B cell (primary cell): Measurements from ENCODE around the gene EARS2. TPM values are rescaled to one million over a fixed set of nuclear protein-coding genes. Genes with fewer than 3 reads are reported as not detected.

ENCODE experiments used
- ATAC-seq: fragments of 200-7000 bp; cut with Tn5 transposase; one replicate; pipeline ENCODE4 v1.10.0; 2021; ENCODE audit warnings: low read depth, mild to moderate bottlenecking, moderate number of reproducible peaks, moderate library complexity
- CTCF ChIA-PET: fragments of 350-600 bp; sonication (Branson Sonifier 250); formaldehyde crosslinking; loops from one replicate; lab custom pipeline; 2021; ENCODE audit warnings: antibody characterized with exemption, inconsistent platforms; lab: Charles Lee
- POLR2A ChIA-PET: fragments of 350-600 bp; sonication (Branson Sonifier 250); formaldehyde crosslinking; loops from one replicate; lab custom pipeline; 2021; ENCODE audit warnings: antibody characterized with exemption; lab: Charles Lee
- DNase-seq: peaks from one replicate; pipeline ENCODE4 v3.0.0; 2013
- H2AFZ ChIP-seq: 2 replicates; pipeline ENCODE4 v1.6.1; 2012; ENCODE audit warnings: mild to moderate bottlenecking, low read depth, low read length; ENCODE audit not compliant: insufficient read depth, poor library complexity, severe bottlenecking
- H3K27ac ChIP-seq, 2 donors: 1 replicate in 1 of 2; 2 replicates in 1 of 2; pipeline ENCODE4 v1.5.1; 2012 to 2013; ENCODE audit warnings: low read length in 2 of 2, mild to moderate bottlenecking in 2 of 2, moderate library complexity in 1 of 2
- H3K27me3 ChIP-seq, 4 experiments: fragments of 200-600 bp in 1 of 4; sonication (generic) in 1 of 4; replicated peaks in 1 of 4; 1 replicate in 2 of 4; 2 replicates in 2 of 4; pipeline versions ENCODE4 v1.6.1 to v1.7.0; 2013 to 2016; ENCODE audit warnings: low read length in 3 of 4, mild to moderate bottlenecking in 2 of 4, mixed read lengths in 1 of 4, moderate library complexity in 1 of 4; ENCODE audit not compliant: insufficient read depth in 4 of 4, control insufficient read depth in 3 of 4; ENCODE audit errors: control extremely low read depth in 1 of 4
- H3K36me3 ChIP-seq, 2 experiments: replicated peaks in 1 of 2; 1 replicate in 1 of 2; 2 replicates in 1 of 2; pipeline versions ENCODE4 v1.6.1 to v1.7.1; 2013; ENCODE audit warnings: low read length in 1 of 2; ENCODE audit not compliant: insufficient read depth in 2 of 2, control insufficient read depth in 1 of 2; ENCODE audit errors: control extremely low read depth in 1 of 2, extremely low read depth in 1 of 2
- H3K4me1 ChIP-seq, 2 donors: fragments of 200-600 bp in 1 of 2; sonication (generic) in 1 of 2; 1 replicate in 1 of 2; 2 replicates in 1 of 2; pipeline versions ENCODE4 v1.5.1 to v1.6.1; 2013 to 2017; ENCODE audit warnings: low read length in 2 of 2; ENCODE audit not compliant: control insufficient read depth in 2 of 2, insufficient read depth in 2 of 2
- H3K4me2 ChIP-seq: replicated peaks from 2 replicates; pipeline ENCODE3; 2012; ENCODE audit warnings: mild to moderate bottlenecking, low read depth, low read length; ENCODE audit not compliant: poor library complexity, severe bottlenecking
- H3K4me3 ChIP-seq, 5 experiments: fragments of 200-600 bp in 1 of 5; sonication (generic) in 1 of 5; 1 replicate in 3 of 5; 2 replicates in 2 of 5; pipeline versions ENCODE4 v1.5.1 to v1.7.0; 2011 to 2016; ENCODE audit warnings: low read length in 4 of 5, mild to moderate bottlenecking in 4 of 5, low read depth in 2 of 5, control low read depth in 1 of 5, moderate library complexity in 1 of 5; ENCODE audit not compliant: insufficient read depth in 1 of 5; ENCODE audit errors: control extremely low read depth in 1 of 5, extremely low read depth in 1 of 5
- H3K79me2 ChIP-seq: fragments of 200-600 bp; sonication (generic); one replicate; pipeline ENCODE4 v1.6.0; 2016; ENCODE audit warnings: low read length; ENCODE audit not compliant: control insufficient read depth, insufficient read depth
- H3K9ac ChIP-seq: fragments of 200-600 bp; sonication (generic); 2 replicates; pipeline ENCODE4 v1.6.1; 2017; ENCODE audit warnings: mild to moderate bottlenecking, low read length, moderate library complexity
- H3K9me3 ChIP-seq, 3 donors: one replicate each; pipeline versions ENCODE4 v1.6.1 to v1.7.1; 2013; ENCODE audit warnings: low read length in 2 of 3; ENCODE audit not compliant: control insufficient read depth in 2 of 3, insufficient read depth in 1 of 3; ENCODE audit errors: control extremely low read depth in 1 of 3
- H4K20me1 ChIP-seq: 2 replicates; pipeline ENCODE4 v1.6.0; 2012; ENCODE audit warnings: mild to moderate bottlenecking, low read length; ENCODE audit not compliant: insufficient read depth, control insufficient read depth, poor library complexity, severe bottlenecking
- H3K27ac Mint-ChIP-seq: one replicate; pipeline ENCODE4 v1.8.0; 2021; ENCODE audit warnings: mixed read lengths
- H3K27me3 Mint-ChIP-seq: one replicate; pipeline ENCODE4 v1.8.0; 2021; ENCODE audit warnings: mixed read lengths
- H3K4me1 Mint-ChIP-seq: one replicate; pipeline ENCODE4 v1.8.0; 2021; ENCODE audit warnings: mixed read lengths
- H3K4me3 Mint-ChIP-seq: one replicate; pipeline ENCODE4 v1.8.0; 2021; ENCODE audit warnings: mixed read lengths
- H3K9me3 Mint-ChIP-seq: one replicate; pipeline ENCODE4 v1.8.0; 2022; ENCODE audit warnings: mixed read lengths; ENCODE audit not compliant: insufficient read depth
- EZH2 ChIP-seq: IDR thresholded peaks from 2 replicates; pipeline ENCODE4 v1.6.1; 2012; ENCODE audit warnings: borderline replicate concordance, low read depth, mild to moderate bottlenecking, moderate library complexity, low read length; ENCODE audit not compliant: insufficient read depth, poor library complexity, severe bottlenecking
- WGBS: methylation state at CpG from one replicate; pipeline ENCODE4 v1.1.5; 2013; ENCODE audit warnings: missing lambda C conversion rate; ENCODE audit not compliant: insufficient coverage; 5-methylcytosine and 5-hydroxymethylcytosine counted together
- intact Hi-C: fragments of 100-400 bp; cut with micrococcal nuclease; formaldehyde crosslinking; loops from one replicate; pipeline ENCODE4 v1.10.0; 2022
- polyA plus RNA-seq: library from polyadenylated mRNA; depleted of rRNA; stranded (reverse); fragments of >200 nt; gene quantifications from 2 replicates; pipeline ENCODE4 v1.2.3, GENCODE V29; 2012
- total RNA-seq, 2 donors: library from RNA; stranded (reverse); fragments of 120-200 nt in 1 of 2; gene quantifications; 1 replicate in 1 of 2; 2 replicates in 1 of 2; pipeline versions ENCODE4 v1.2.3 to v1.2.4, GENCODE V29; 2013 to 2022
- TF ChIP-seq, protein P1 (sequence below): fragments of 200-600 bp; IDR thresholded peaks from one replicate; pipeline ENCODE4 v1.8.0; 2022; ENCODE audit warnings: antibody characterized with exemption, mild to moderate bottlenecking

Gene EARS2
- total and polyA plus RNA-seq, 2 donors (not counting 1 experiment from before 2014, with no cell fraction given): 14.6 to 15.1 TPM

DNA sequence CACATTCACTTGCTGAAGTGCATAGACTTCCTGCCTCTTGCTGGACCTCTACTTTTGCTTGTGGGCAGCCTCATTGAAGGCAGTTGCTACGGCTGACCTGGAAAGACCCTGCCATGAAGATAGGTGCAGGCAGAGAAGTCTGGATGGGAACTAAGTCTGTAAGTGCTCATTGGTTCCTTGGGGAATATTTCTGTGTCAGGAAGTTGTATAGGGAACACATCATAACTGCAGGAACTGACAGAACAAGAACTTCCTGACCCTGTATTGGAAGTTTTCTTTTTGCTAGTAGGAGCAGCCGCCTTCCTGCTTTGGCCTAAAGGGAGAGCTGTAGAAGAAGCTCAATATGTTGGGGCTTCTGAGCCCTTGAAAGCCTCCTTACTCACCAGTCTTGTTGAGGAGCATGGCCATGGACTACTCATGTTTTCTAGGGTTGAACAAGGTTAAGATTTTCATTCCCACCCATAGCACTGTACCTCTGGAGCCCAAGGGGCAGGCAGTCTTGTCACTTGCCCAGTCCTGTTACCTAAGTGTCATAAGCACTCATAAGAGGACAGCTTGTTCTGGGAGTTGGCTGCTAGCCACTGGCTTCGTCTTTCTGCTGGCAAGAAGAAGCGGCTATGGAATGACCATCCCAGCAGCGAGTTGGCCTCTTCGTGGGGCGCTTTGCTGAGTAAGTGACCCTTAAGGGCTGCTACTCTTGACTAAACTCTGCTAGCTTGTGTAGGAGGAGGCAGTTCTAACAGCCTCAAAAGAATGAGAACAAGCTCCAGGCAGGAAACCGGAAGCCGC, 7.6 kb upstream of the EARS2 start:
- Histone ChIP-seq H3K27me3 (no peaks in the 10 kb centered on the region), H3K4me1 (peaks cover 2 to 10% of the 10 kb centered on the region in 2 donors), H2AFZ (no peak overlapping the region), H3K9ac (no peak overlapping the region), H3K79me2 (peaks cover 19% of the 10 kb centered on the region), H3K4me3 (no peak overlapping the region), H3K27ac (no peak overlapping the region), H3K9me3 (no peaks in the 10 kb centered on the region), H3K36me3 (peaks cover 3 to 79% of the 10 kb centered on the region in 2 experiments), H3K4me2 (no peak overlapping the region), H4K20me1 (no peaks in the 10 kb centered on the region)
- intact Hi-C loops: no loop called here
- Mint-ChIP-seq H3K4me1 (peaks cover 7% of the 10 kb centered on the region), H3K4me3 (no peak overlapping the region), H3K9me3 (no peaks in the 10 kb centered on the region), H3K27me3 (no peaks in the 10 kb centered on the region), H3K27ac (no peak overlapping the region)
- TF ChIP-seq, protein P1, sequence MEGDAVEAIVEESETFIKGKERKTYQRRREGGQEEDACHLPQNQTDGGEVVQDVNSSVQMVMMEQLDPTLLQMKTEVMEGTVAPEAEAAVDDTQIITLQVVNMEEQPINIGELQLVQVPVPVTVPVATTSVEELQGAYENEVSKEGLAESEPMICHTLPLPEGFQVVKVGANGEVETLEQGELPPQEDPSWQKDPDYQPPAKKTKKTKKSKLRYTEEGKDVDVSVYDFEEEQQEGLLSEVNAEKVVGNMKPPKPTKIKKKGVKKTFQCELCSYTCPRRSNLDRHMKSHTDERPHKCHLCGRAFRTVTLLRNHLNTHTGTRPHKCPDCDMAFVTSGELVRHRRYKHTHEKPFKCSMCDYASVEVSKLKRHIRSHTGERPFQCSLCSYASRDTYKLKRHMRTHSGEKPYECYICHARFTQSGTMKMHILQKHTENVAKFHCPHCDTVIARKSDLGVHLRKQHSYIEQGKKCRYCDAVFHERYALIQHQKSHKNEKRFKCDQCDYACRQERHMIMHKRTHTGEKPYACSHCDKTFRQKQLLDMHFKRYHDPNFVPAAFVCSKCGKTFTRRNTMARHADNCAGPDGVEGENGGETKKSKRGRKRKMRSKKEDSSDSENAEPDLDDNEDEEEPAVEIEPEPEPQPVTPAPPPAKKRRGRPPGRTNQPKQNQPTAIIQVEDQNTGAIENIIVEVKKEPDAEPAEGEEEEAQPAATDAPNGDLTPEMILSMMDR: no peak
- TF ChIP-seq EZH2: no peak
- ATAC-seq (no peak), DNase-seq (no peak)
- ChIA-PET POLR2A (no interaction called here), CTCF (no interaction called here)
- WGBS: 98% methylated on average over 5 of the region's 9 CpGs

DNA sequence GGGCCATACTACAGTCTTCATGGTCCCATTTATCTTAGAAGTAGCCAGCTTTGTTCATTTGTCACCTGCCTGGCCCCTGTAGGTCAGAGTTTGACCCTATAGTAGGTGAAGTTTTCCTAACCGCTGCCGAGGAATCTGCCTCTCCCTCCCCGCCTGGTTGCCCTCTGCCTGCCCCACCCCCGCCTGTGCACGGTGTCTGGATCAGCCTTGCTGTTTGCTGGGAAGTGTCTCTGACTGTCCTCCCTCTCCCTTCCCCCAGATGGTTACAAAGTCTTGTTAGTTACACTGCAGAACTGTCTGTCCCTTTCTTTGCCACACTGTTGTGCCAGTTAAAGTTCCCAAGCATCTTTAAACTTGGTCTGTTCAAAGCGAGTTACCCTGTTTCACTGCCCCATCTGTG, 6.0 kb upstream of the EARS2 start:
- POLR2A ChIA-PET: no interaction called here
- no peak for DNase-seq
- no peak overlapping the region for H3K4me3 Mint-ChIP-seq
- no peak overlapping the region for H3K27ac Mint-ChIP-seq
- H3K27ac ChIP-seq: no peak overlapping the region
- TF ChIP-seq EZH2: no peak
- TF ChIP-seq, protein P1: no peak
- H3K27me3 ChIP-seq: no peaks in the 10 kb centered on the region
- intact Hi-C loops: no loop called here
- H3K4me3 ChIP-seq: no peak overlapping the region
- H3K4me2 ChIP-seq: no peak overlapping the region
- no peak overlapping the region for H2AFZ ChIP-seq
- H3K4me1 Mint-ChIP-seq: peaks cover 16% of the 10 kb centered on the region
- no peak for ATAC-seq
- no peak overlapping the region for H3K9ac ChIP-seq
- no peaks in the 10 kb centered on the region for H4K20me1 ChIP-seq
- H3K9me3 Mint-ChIP-seq: no peaks in the 10 kb centered on the region
- H3K36me3 ChIP-seq: peaks cover 3 to 77% of the 10 kb centered on the region in 2 experiments
- CTCF ChIA-PET: no interaction called here
- H3K4me1 ChIP-seq: peaks cover 5 to 7% of the 10 kb centered on the region in 2 donors
- whole genome bisulfite sequencing: 94% methylated on average over 5 of the region's 6 CpGs
- peaks cover 35% of the 10 kb centered on the region for H3K79me2 ChIP-seq
- H3K9me3 ChIP-seq: no peaks in the 10 kb centered on the region
- H3K27me3 Mint-ChIP-seq: no peaks in the 10 kb centered on the region
